Left ventricle myocardium superior (tissue), 1 donor: ENCODE results near the gene BNIPL. TPM values are rescaled to one million over a fixed set of nuclear protein-coding genes. Genes with fewer than 3 reads are reported as not detected.

ENCODE experiments used
- ATAC-seq: fragments of 200-7000 bp; cut with Tn5 transposase; one replicate; pipeline ENCODE4 v1.9.1; 2020; ENCODE audit warnings: mild to moderate bottlenecking, moderate library complexity
- DNase-seq: peaks from one replicate; pipeline ENCODE4 v3.0.0-alpha.2; 2020
- intact Hi-C: fragments of 100-400 bp; cut with micrococcal nuclease; formaldehyde crosslinking; loops from one replicate; pipeline ENCODE4 v1.11.0; 2022
- total RNA-seq: library from RNA; stranded (reverse); fragmentation: NEBNext Ultra II Directional; extraction: Animal tissue kit (Norgen Biotek cat#: 25700); gene quantifications from one replicate; pipeline ENCODE4 v1.2.1, GENCODE V29; 2021
- donor health status: DM: no; HTN: yes; CAD: no; lungs with severe emphysema.

The BNIPL gene
- total RNA-seq, 1 donor from 2014 or later = 0.32 TPM

GRCh38 chr1:151085953-151086559 is 49.7 kb downstream of the BNIPL start:
- intact Hi-C loops = no loop called here
- DNase-seq (no peak), ATAC-seq (no peak)

Other genes with a start within 250 kb of the BNIPL start
- gene CTSK, start 228.3 kb upstream of the BNIPL start, total RNA-seq = 6.4 TPM
- 27.9 TPM for gene ARNT, start 160.0 kb upstream of the BNIPL start, total RNA-seq
- gene CTXND2, start 149.4 kb upstream of the BNIPL start, total RNA-seq = not detected
- 19.2 TPM for gene SETDB1, start 110.2 kb upstream of the BNIPL start, total RNA-seq
- 83.2 TPM for gene CERS2, start 61.8 kb upstream of the BNIPL start, total RNA-seq
- gene ANXA9, start 54.3 kb upstream of the BNIPL start, total RNA-seq = 0.27 TPM
- 40.6 TPM for gene MINDY1, start 29.7 kb upstream of the BNIPL start, total RNA-seq
- 43.6 TPM for gene PRUNE1, start 28.1 kb upstream of the BNIPL start, total RNA-seq
- gene C1orf56, start 11.2 kb downstream of the BNIPL start, total RNA-seq = 7.3 TPM
- 27.2 TPM for gene CDC42SE1, start 23.0 kb downstream of the BNIPL start, total RNA-seq
- gene MLLT11, start 23.8 kb downstream of the BNIPL start, total RNA-seq = 1.8 TPM
- gene GABPB2, start 34.2 kb downstream of the BNIPL start, total RNA-seq = 9.8 TPM
- 55.1 TPM for gene SEMA6C, start 110.0 kb downstream of the BNIPL start, total RNA-seq
- 1.4 TPM for gene TNFAIP8L2, start 120.1 kb downstream of the BNIPL start, total RNA-seq
- gene LYSMD1, start 129.3 kb downstream of the BNIPL start, total RNA-seq = 13.0 TPM
- gene SCNM1, start 129.6 kb downstream of the BNIPL start, total RNA-seq = 19.1 TPM
- 0.62 TPM for gene TMOD4, start 139.4 kb downstream of the BNIPL start, total RNA-seq
- 40.5 TPM for gene VPS72, start 153.6 kb downstream of the BNIPL start, total RNA-seq
- 41.2 TPM for gene PIP5K1A, start 162.0 kb downstream of the BNIPL start, total RNA-seq
- gene PSMD4, start 218.1 kb downstream of the BNIPL start, total RNA-seq = 149 TPM
- 11.7 TPM for gene ZNF687, start 245.7 kb downstream of the BNIPL start, total RNA-seq